T-helper 1 cell (primary cell): Measurements from ENCODE around the gene STRADA.

Experiments used
- DNase-seq, 5 donors: peaks; one replicate each; pipeline ENCODE4 v3.0.0-alpha.2; 2012 to 2020

Gene STRADA

GRCh38 chr17:63682441-63682840 lies 59.2 kb downstream of the STRADA start:
- DNase-seq, result no peak

GRCh38 chr17:63681530-63681929 lies 60.1 kb downstream of the STRADA start:
- DNase-seq, result no peak

- DNase-seq, result no peak
Observed at GRCh38 chr17:63680700-63681099, 60.9 kb downstream of the STRADA start.

- no peak for DNase-seq
Observed at GRCh38 chr17:63679214-63679613, 62.4 kb downstream of the STRADA start.

DNA sequence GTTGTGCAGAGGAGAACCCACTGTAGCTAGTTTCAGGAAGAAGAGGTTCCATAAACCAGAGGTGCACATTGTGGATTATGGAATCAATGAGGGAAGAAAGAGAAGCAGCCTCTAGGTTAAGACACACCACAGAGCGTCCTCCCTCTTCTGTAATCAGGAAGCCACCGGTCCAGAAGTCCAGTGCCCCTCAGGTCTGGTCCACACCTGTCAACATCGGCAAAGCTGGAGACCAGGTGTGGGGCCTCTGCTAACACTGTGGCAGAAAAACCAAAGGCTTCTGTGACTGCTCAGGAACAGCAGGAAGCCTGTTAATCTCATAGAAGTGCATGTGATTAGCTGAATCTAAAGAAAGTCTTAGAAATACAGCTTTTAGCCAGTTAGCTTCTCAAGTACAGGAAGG lies 65.0 kb downstream of the STRADA start:
- no peak for DNase-seq

DNA sequence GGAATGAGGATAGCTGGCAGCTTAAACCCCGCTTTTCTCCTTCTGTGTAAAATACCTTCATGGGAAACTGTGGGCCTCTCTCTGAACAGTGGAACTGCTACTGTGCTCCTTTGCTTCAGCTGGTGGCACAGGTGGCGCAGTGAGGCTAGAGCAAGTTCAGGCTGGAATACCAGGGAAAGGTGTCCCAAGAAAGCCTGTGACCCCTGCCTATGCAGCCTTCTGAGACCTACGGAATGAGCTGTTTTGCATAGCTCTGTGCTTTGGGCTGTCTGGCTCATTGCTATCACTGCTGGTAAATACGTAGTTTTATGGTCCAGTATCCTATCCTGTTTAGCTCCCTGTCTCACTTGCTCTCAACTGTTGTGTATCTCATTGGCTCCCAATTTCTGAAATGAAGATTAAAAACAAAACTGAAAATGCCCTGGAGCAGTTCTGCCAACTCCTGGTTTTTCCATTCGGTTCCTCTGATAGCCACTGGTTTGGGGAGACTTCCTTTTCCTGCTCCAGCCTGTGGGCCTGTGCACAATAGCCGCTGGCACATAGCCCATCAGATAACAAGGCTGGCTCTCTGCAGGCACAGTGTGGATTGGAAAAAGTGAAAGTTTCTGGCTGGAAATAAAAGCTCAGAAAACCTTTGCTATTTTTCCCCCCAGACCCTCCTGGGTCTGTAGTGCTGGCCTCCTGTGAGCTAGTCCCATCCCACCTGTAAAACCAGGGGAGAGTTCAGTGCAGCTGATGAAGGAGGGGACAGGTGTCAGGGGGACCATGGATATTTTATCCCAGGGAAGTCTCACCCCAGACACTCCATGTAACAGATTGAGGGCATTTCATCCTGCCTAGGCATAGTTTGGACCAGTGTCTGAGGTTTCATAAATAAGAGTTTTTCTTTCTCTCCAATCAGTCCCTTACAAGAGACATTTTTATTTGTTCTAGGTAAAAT lies 65.7 kb downstream of the STRADA start:
- no peak for DNase-seq

DNA sequence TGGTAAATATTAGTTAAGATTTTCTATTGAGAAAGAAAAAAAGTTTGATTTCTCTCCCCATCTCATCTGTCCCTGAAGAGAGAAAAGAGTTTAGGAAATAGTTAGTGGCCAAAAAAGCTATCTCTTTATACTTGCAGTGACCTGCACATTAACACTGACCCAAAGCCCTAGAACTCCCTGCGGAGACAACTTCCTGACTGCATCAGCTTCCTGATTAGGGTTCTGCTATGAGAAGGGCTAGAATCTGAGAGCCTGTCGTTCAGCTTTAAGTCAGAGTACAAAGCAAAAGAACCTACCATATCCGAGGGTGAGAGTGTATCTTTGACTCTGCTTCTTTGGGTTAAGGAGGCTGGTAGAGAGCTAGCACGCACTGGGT lies 66.4 kb downstream of the STRADA start:
- DNase-seq, result no peak

DNA sequence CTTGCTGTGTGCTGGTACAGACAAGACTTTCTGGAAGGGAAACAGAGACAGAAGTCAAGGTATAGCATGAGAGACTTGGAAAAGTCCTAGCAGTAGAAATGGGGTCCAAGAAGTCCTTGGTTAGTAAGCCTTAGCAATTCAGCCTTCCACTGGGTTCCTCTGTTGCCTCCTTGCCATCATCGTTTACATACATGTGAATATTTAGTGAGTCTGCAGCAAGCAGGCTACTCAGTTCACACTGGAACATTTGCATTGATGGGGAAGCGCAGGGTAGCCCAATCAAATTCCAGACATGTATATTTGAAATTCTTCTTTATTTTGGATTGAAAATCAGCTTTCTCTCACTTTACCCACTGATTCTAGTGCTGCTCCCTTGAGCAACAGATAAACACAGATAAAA lies 68.7 kb downstream of the STRADA start:
- no peak for DNase-seq

- DNase-seq, result peak in 1 of 5 donors; percentile 4
Observed at GRCh38 chr17:63665527-63666214, 75.9 kb downstream of the STRADA start.

- DNase-seq, result no peak
Observed at GRCh38 chr17:63659850-63660249, 81.7 kb downstream of the STRADA start.

- DNase-seq, result no peak
Observed at GRCh38 chr17:63658366-63658765, 83.2 kb downstream of the STRADA start.

GRCh38 chr17:63657786-63658185 lies 83.8 kb downstream of the STRADA start:
- no peak for DNase-seq

DNA sequence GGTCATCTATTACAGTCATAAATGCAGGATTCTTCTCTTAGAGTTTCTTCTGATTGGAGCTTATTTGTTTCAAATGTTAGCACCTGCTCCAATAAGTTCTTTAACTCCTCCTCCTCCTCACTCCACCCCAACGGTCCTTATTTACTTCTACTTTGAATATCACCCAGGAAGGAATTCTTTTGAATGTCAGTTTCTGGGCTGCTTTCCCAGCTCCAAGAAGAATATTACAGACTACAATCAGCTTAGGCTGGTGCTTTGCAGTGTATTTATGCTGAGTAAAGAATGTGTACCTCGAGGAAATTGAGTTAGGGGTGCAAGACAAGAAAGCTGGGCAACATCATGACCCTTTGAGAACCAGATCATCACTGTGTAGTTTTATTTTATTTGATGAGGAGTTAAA lies 88.5 kb downstream of the STRADA start:
- DNase-seq, result no peak
